ENCODE measurements around the gene AGK.

AGK gene

GRCh38 chr7:141700296-141700847 is 149.2 kb downstream of the AGK start:
- no peak for TF ChIP-seq CTCF (IDR thresholded peaks at IDR 0.05; ENCODE audit: low read depth, low read length)
- no peak overlapping the region for H3K4me3 ChIP-seq (ENCODE audit: low read depth, low read length)

GRCh38 chr7:141700848-141701371 is 149.7 kb downstream of the AGK start:
- H3K4me3 ChIP-seq (ENCODE audit: low read depth, low read length) = peak overlapping the region; percentile 43
- no peak for TF ChIP-seq CTCF (IDR thresholded peaks at IDR 0.05; ENCODE audit: low read depth, low read length)

GRCh38 chr7:141701489-141702046 is 150.4 kb downstream of the AGK start:
- peak overlapping the region; percentile 66 for H3K4me3 ChIP-seq (ENCODE audit: low read depth, low read length)
- TF ChIP-seq CTCF (IDR thresholded peaks at IDR 0.05; ENCODE audit: low read depth, low read length) = no peak

- no peak for TF ChIP-seq CTCF (IDR thresholded peaks at IDR 0.05; ENCODE audit: low read depth, low read length)
- peak within 1 kb of the TSS; percentile 66 for H3K4me3 ChIP-seq (ENCODE audit: low read depth, low read length)
Observed at GRCh38 chr7:141702047-141702567, 150.9 kb downstream of the AGK start, which contains the start of gene DENND11. Gene DENND11 (minus strand): TSS chr7:141702166. CDS start chr7:141702153, 13 bp downstream.

- TF ChIP-seq CTCF (IDR thresholded peaks at IDR 0.05; ENCODE audit: low read depth, low read length) = no peak
- no peak overlapping the region for H3K4me3 ChIP-seq (ENCODE audit: low read depth, low read length)
Observed at GRCh38 chr7:141702892-141703291, 151.7 kb downstream of the AGK start.

GRCh38 chr7:141704112-141704511 is 152.9 kb downstream of the AGK start:
- H3K4me3 ChIP-seq (ENCODE audit: low read depth, low read length) = no peak overlapping the region
- TF ChIP-seq CTCF (IDR thresholded peaks at IDR 0.05; ENCODE audit: low read depth, low read length) = no peak

- TF ChIP-seq CTCF (IDR thresholded peaks at IDR 0.05; ENCODE audit: low read depth, low read length) = no peak
- H3K4me3 ChIP-seq (ENCODE audit: low read depth, low read length) = no peak overlapping the region
Observed at GRCh38 chr7:141704741-141705140, 153.5 kb downstream of the AGK start.
